Esophagus muscularis mucosa (tissue), 4 donors: ENCODE results near the gene PPP1CA. TPM values are rescaled to one million over a fixed set of nuclear protein-coding genes. Genes with fewer than 3 reads are reported as not detected.
"Not testable (repeated sequence)": the region's sequence is repeated elsewhere in the genome, so short reads cannot be mapped to it uniquely, and the experiment has no call there.

Source experiments
- DNase-seq: peaks from one replicate; pipeline ENCODE4 v3.0.0-alpha.2; 2017; ENCODE audit errors: extremely low spot score
- H3K27ac ChIP-seq, 4 donors: fragments of 200-600 bp; sonication (generic); replicated peaks in 1 of 4; 1 replicate in 3 of 4; 2 replicates in 1 of 4; pipeline ENCODE4 v1.5.1; 2016 to 2019; ENCODE audit warnings: mild to moderate bottlenecking in 1 of 4
- H3K27me3 ChIP-seq, 4 donors: fragments of 200-600 bp; sonication (generic); one replicate each; pipeline versions ENCODE4 v1.5.1 to v1.6.0; 2016 to 2019
- H3K36me3 ChIP-seq, 4 donors: fragments of 200-600 bp; sonication (generic); one replicate each; pipeline ENCODE4 v1.5.1; 2016 to 2019
- H3K4me1 ChIP-seq, 4 donors: fragments of 200-600 bp; sonication (generic); one replicate each; pipeline ENCODE4 v1.5.1; 2016 to 2019
- H3K4me3 ChIP-seq, 4 donors: fragments of 200-600 bp; sonication (generic); 1 replicate in 2 of 4; 2 replicates in 2 of 4; pipeline ENCODE4 v1.5.1; 2016 to 2019; ENCODE audit warnings: mild to moderate bottlenecking in 4 of 4, moderate library complexity in 1 of 4
- H3K9me3 ChIP-seq, 4 donors: fragments of 200-600 bp; sonication (generic); 1 replicate in 3 of 4; 2 replicates in 1 of 4; pipeline ENCODE4 v1.5.1; 2016 to 2019
- CTCF ChIP-seq, 3 experiments: fragments of 200-600 bp in 2 of 3; fragments of 450-650 bp in 1 of 3; sonication (generic) in 2 of 3; IDR thresholded peaks; one replicate each; pipeline ENCODE4 v1.5.1; 2017 to 2019; ENCODE audit warnings: antibody characterized with exemption in 3 of 3, mild to moderate bottlenecking in 2 of 3, moderate library complexity in 1 of 3
- EP300 ChIP-seq: sonication (generic); formaldehyde crosslinking; IDR thresholded peaks from one replicate; pipeline ENCODE4 v1.6.1; 2017; ENCODE audit warnings: antibody characterized with exemption
- POLR2A ChIP-seq: fragments of 450-650 bp; IDR thresholded peaks from one replicate; pipeline ENCODE4 v1.6.1; 2017; ENCODE audit warnings: antibody characterized with exemption, moderate library complexity, mild to moderate bottlenecking, low read depth
- POLR2AphosphoS5 ChIP-seq, 2 donors: sonication (generic); formaldehyde crosslinking; IDR thresholded peaks; one replicate each; pipeline ENCODE4 v1.6.1; 2017; ENCODE audit warnings: antibody characterized with exemption in 2 of 2
- WGBS: methylation state at CpG from one replicate; pipeline ENCODE4 v1.1.5; 2018; 5-methylcytosine and 5-hydroxymethylcytosine counted together
- intact Hi-C: fragments of 100-400 bp; cut with DNase I; formaldehyde crosslinking; loops from one replicate; pipeline ENCODE4 v1.15.1; 2023
- total RNA-seq, 4 donors: library from RNA; depleted of rRNA; stranded (reverse); fragments of >200 nt; gene quantifications; one replicate each; pipeline versions ENCODE4 v1.1.0 to v1.2.1, GENCODE V29; 2016

The PPP1CA gene
- total RNA-seq, 4 donors from 2014 or later: 56.9 to 87.3 (median 78.7) TPM

GRCh38 chr11:67429038-67429668 lies 27.5 kb upstream of the PPP1CA start:
- H3K4me1 ChIP-seq: peaks cover 21 to 31% (median 26%) of the 10 kb centered on the region in 4 donors
- peaks cover 21 to 50% (median 42%) of the 10 kb centered on the region in 4 donors for H3K36me3 ChIP-seq
- DNase-seq: no peak
- WGBS: 49% methylated on average over 12 of the region's 12 CpGs
- no peaks in the 10 kb centered on the region for H3K27me3 ChIP-seq
- H3K9me3 ChIP-seq: no peaks in the 10 kb centered on the region
- peak overlapping the region; percentile 86 to 96 (median 94) for H3K27ac ChIP-seq
- H3K4me3 ChIP-seq: peak overlapping the region; percentile 69 to 98 (median 80)
- no peak for TF ChIP-seq CTCF (IDR thresholded peaks at IDR 0.05)
- no peak for TF ChIP-seq POLR2A
- no peak for TF ChIP-seq POLR2AphosphoS5 (IDR thresholded peaks at IDR 0.05)
- no peak for TF ChIP-seq EP300
- intact Hi-C loops: no loop called here

- peak within 1 kb of the TSS; percentile 86 to 96 (median 94) for H3K27ac ChIP-seq
- peak within 1 kb of the TSS; percentile 69 to 98 (median 80) for H3K4me3 ChIP-seq
- DNase-seq: peak; percentile 99
- H3K27me3 ChIP-seq: no peaks in the 10 kb centered on the region
- H3K36me3 ChIP-seq: peaks cover 15 to 42% (median 34%) of the 10 kb centered on the region in 4 donors
- no peaks in the 10 kb centered on the region for H3K9me3 ChIP-seq
- intact Hi-C loops: no loop called here
- under 1% methylated on average over 32 of the region's 68 CpGs for WGBS
- TF ChIP-seq POLR2A: peak; percentile 86
- peak; percentile 98 to 99 for TF ChIP-seq POLR2AphosphoS5 (IDR thresholded peaks at IDR 0.05)
- TF ChIP-seq CTCF (IDR thresholded peaks at IDR 0.05): peak in 1 of 3 experiments; percentile 29
- no peak for TF ChIP-seq EP300
- H3K4me1 ChIP-seq: peaks cover 21 to 31% (median 26%) of the 10 kb centered on the region in 4 donors
Measured at GRCh38 chr11:67428052-67429001, 26.7 kb upstream of the PPP1CA start, which contains the start of gene RPS6KB2. Gene RPS6KB2 (plus strand): TSS chr11:67428494. CDS start chr11:67428546, 52 bp downstream.

DNA sequence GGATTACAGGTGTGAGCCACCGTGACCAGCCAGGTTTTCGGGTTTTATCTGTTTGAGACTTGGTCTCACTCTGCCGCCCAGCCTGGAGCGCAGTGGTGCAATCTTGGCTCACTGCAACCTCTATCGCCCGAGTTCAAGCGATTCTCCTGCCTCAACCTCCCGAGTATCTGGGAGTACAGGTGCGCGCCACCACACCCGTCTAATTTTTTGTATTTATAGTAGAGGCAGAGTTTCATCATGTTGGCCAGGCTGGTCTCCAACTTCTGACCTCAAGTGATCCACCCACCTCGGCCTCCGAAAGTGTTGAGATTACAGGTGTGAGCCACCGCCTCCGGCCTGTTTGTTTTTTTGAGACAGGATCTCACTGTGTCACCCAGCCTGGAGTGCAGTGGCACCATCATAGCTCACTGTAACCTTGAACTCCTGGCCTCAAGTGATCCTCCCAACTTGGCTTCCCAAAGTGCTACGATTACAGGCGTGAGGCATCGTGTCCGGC lies 25.8 kb upstream of the PPP1CA start:
- DNase-seq, H3K9me3 ChIP-seq, intact Hi-C loops, H3K27me3 ChIP-seq: not testable (repeated sequence)
- peak overlapping the region; percentile 69 to 98 (median 80) for H3K4me3 ChIP-seq
- H3K36me3 ChIP-seq: peaks cover 6 to 32% (median 25%) of the 10 kb centered on the region in 4 donors
- peaks cover 21 to 31% (median 26%) of the 10 kb centered on the region in 4 donors for H3K4me1 ChIP-seq
- H3K27ac ChIP-seq: peak overlapping the region; percentile 86 to 96 (median 94)
- WGBS: 83% methylated on average over 18 of the region's 19 CpGs

DNA sequence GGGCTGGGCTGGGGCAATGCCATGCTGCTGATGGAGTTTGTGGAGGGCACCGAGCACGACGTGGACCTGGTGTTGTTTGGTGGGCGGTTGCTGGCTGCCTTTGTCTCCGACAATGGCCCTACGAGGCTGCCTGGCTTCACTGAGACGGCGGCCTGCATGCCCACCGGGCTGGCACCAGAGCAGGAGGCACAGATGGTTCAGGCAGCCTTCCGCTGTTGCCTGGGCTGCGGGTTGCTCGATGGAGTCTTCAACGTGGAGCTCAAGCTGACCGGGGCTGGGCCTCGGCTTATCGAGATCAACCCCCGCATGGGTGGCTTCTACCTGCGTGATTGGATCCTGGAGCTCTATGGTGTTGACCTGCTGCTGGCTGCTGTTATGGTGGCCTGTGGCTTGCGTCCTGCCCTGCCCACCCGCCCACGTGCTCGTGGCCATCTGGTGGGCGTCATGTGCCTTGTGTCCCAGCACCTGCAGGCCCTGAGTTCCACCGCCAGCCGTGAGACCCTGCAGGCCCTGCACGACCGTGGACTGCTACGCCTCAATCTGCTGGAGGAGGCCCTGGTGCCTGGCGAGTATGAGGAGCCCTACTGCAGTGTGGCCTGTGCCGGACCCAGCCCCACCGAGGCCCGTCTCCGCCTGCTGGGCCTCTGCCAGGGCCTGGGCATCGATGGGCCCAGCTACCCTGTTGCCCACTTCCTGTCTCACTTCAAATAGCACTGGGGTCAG lies 22.4 kb upstream of the PPP1CA start:
- no peak overlapping the region for H3K4me3 ChIP-seq
- no peaks in the 10 kb centered on the region for H3K9me3 ChIP-seq
- H3K27ac ChIP-seq: no peak overlapping the region
- no peak for DNase-seq
- H3K4me1 ChIP-seq: peaks cover 29 to 36% (median 33%) of the 10 kb centered on the region in 4 donors
- WGBS: 76% methylated on average over 5 of the region's 34 CpGs
- intact Hi-C loops: no loop called here
- no peaks in the 10 kb centered on the region for H3K27me3 ChIP-seq
- no peaks in the 10 kb centered on the region for H3K36me3 ChIP-seq
- TF ChIP-seq EP300 (no peak), POLR2AphosphoS5 (IDR thresholded peaks at IDR 0.05) (no peak), POLR2A (no peak), CTCF (IDR thresholded peaks at IDR 0.05) (no peak)
